ENCODE data around the gene GABRQ.

DNA sequence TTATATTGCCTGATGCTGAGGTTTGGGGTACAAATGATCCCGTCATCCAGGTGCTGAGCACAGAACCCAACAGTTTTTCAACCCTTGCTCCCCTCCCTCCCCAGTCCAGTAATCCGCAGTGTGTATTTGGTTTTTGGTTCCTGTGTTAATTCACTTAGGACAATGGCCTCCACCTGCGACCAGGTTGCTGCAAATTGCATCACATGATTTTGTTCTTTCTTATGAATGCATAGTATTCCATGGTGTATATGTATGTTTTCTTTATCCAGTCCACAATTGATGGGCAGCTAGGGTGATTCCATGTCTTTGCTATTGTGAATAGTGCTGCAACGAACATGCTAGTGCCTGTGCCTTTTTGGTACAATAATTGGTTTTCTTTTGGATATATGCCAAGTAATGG, 25.4 kb downstream of the GABRQ start:
- TF ChIP-seq CTCF (IDR thresholded peaks at IDR 0.05 in 4 of 5, conservative IDR thresholded peaks at IDR 0.05 in 1 of 5): no peak
- TF ChIP-seq POLR2A (IDR thresholded peaks at IDR 0.05): no peak

Data from gastrocnemius medialis (tissue), 4 donors.